Psoas muscle (tissue), 8 donors: ENCODE measurements around the gene SHC3. TPM values are rescaled to one million over a fixed set of nuclear protein-coding genes. Genes with fewer than 3 reads are reported as not detected.

ENCODE experiments used
- ATAC-seq, 4 donors: fragments of 200-7000 bp; cut with Tn5 transposase; one replicate each; pipeline ENCODE4 v1.9.1; 2020; ENCODE audit warnings: moderate library complexity in 3 of 4, mild to moderate bottlenecking in 2 of 4
- DNase-seq, 2 donors: peaks; one replicate each; pipeline ENCODE4 v3.0.0-alpha.2; 2020
- H3K27ac ChIP-seq: fragments of 200-600 bp; one replicate; pipeline ENCODE4 v1.8.0; 2022
- H3K27me3 ChIP-seq, 3 donors: fragments of 200-600 bp in 1 of 3; one replicate each; pipeline versions ENCODE4 v1.6.1 to v1.8.0; 2013 to 2022; ENCODE audit warnings: low read length in 2 of 3, mild to moderate bottlenecking in 2 of 3, moderate library complexity in 1 of 3; ENCODE audit not compliant: insufficient read depth in 3 of 3
- H3K36me3 ChIP-seq, 2 donors: fragments of 200-600 bp in 1 of 2; one replicate each; pipeline versions ENCODE4 v1.6.1 to v1.8.0; 2013 to 2022; ENCODE audit warnings: low read depth in 1 of 2, mild to moderate bottlenecking in 1 of 2, moderate library complexity in 1 of 2; ENCODE audit not compliant: insufficient read depth in 1 of 2
- H3K4me1 ChIP-seq: fragments of 200-600 bp; one replicate; pipeline ENCODE4 v1.8.0; 2022
- H3K4me3 ChIP-seq: fragments of 200-600 bp; one replicate; pipeline ENCODE4 v1.8.0; 2022; ENCODE audit warnings: mild to moderate bottlenecking
- H3K9me3 ChIP-seq: fragments of 200-600 bp; one replicate; pipeline ENCODE4 v1.8.0; 2022
- WGBS, 3 donors: extraction: QIAGEN DNeasy Blood & Tissue Kit; methylation state at CpG; one replicate each; pipeline versions ENCODE4 v1.1.6 to v1.1.7; 2013; 5-methylcytosine and 5-hydroxymethylcytosine counted together
- intact Hi-C, 2 donors: fragments of 100-400 bp; cut with DNase I; formaldehyde crosslinking; loops; one replicate each; pipeline versions ENCODE4 v1.11.0 to v1.14.2; 2022
- polyA plus RNA-seq, 3 donors: library from polyadenylated mRNA; stranded (reverse); fragments of 200-250 nt; gene quantifications; one replicate each; pipeline ENCODE4 v1.2.3, GENCODE V29; 2013
- total RNA-seq, 4 donors: library from RNA; stranded (reverse); fragmentation: NEBNext Ultra II Directional in 2 of 4; extraction: Animal tissue kit (Norgen Biotek cat#: 25700) in 2 of 4; gene quantifications; one replicate each; pipeline versions ENCODE4 v1.2.1 to v1.2.4, GENCODE V29; 2021 to 2023
- TF ChIP-seq, protein P1 (sequence below): fragments of 200-600 bp; IDR thresholded peaks from one replicate; pipeline ENCODE4 v1.8.0; 2022; ENCODE audit warnings: antibody characterized with exemption
- donor health status: healthy with polysubstance abuse.
- donor health status: DM: no; HTN: no; CAD: no; lungs with moderate emphysema.
- donor health status: Bipolar disorder and iron deficiency.
- donor health status: healthy.
- donor health status: DM: yes; HTN: yes; CAD: no.
- donor health status: DM: no; HTN: no; CAD: no.
- donor health status: DM: no; HTN: no; CAD: no.
- donor health status: DM: yes; HTN: yes; CAD: no.

Gene SHC3
- total and polyA plus RNA-seq, 7 donors = 0.04 to 0.71 (median 0.20) TPM

DNA sequence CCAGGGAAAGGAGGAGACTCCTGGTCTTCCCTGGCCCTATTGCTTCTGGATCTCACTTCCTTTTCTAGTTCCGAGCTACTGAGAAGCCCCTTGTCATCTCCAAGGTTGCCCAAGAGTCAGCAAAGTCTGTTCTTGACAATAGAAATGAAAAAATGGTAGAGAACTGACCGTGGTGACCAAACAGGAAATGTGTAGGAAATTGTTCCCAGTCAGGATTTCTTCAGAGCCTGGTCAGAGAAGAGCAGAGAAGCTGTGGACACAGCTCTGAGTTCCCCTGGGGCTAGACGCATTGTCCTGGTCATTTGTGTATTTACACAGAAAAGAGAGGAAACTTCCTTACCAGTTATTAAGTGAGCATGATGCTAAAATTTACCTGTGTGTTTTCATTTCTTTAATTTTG, 151.7 kb downstream of the SHC3 start:
- Histone ChIP-seq H3K27ac (no peak overlapping the region), H3K27me3 (no peaks in the 10 kb centered on the region), H3K9me3 (peaks cover 16% of the 10 kb centered on the region), H3K4me3 (no peak overlapping the region), H3K36me3 (no peaks in the 10 kb centered on the region), H3K4me1 (no peaks in the 10 kb centered on the region)
- intact Hi-C loops = no loop called here
- DNase-seq = no peak
- no peak for ATAC-seq
- WGBS, 3 donors = 54 to 64% (median 56%) methylated on average over 3 of the region's 3 CpGs
- TF ChIP-seq, protein P1, sequence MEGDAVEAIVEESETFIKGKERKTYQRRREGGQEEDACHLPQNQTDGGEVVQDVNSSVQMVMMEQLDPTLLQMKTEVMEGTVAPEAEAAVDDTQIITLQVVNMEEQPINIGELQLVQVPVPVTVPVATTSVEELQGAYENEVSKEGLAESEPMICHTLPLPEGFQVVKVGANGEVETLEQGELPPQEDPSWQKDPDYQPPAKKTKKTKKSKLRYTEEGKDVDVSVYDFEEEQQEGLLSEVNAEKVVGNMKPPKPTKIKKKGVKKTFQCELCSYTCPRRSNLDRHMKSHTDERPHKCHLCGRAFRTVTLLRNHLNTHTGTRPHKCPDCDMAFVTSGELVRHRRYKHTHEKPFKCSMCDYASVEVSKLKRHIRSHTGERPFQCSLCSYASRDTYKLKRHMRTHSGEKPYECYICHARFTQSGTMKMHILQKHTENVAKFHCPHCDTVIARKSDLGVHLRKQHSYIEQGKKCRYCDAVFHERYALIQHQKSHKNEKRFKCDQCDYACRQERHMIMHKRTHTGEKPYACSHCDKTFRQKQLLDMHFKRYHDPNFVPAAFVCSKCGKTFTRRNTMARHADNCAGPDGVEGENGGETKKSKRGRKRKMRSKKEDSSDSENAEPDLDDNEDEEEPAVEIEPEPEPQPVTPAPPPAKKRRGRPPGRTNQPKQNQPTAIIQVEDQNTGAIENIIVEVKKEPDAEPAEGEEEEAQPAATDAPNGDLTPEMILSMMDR = no peak

DNA sequence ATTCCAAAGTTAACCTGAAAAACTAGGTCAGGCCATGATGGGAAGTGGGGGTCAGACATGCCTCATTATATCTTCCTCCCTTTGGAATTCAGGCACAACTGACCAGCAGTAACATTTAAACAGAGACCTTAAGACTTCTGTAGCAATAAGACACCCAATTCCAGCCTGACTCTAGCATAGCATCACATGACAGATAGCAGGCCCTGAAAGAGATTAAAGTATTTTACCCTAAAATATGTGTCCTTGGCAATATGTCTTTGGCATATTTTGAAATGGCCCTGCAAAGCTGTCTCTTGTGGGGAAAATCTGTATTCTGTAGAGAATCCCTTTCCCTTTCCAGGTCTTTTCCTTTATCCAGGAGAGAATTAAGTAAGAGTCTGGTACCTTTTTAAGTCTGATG, 153.1 kb downstream of the SHC3 start:
- Histone ChIP-seq H3K36me3 (no peaks in the 10 kb centered on the region), H3K27ac (no peak overlapping the region), H3K4me3 (no peak overlapping the region), H3K27me3 (no peaks in the 10 kb centered on the region), H3K4me1 (no peaks in the 10 kb centered on the region), H3K9me3 (peaks cover 16% of the 10 kb centered on the region)
- TF ChIP-seq, protein P1 = no peak
- intact Hi-C loops = no loop called here
- ATAC-seq = no peak
- DNase-seq = no peak

DNA sequence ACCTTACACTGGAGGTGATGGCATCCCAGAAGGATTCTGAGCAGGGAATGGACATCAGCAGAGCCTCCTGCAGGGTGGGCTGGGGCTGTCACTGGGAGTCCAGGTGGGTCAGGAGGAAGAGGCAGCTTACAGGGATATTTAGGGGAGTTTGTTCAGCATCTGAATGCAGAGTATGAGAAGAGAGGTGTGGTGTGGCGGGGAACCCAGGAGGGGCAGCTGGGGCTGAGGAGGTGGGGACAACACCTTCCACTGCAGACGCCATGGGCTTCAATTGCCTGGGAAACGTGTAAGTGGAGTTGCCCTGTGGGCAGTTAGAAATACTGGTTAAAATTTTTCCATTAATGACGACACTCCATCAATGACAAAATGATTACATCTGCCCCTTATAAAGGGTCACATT, 153.9 kb downstream of the SHC3 start:
- H3K9me3 ChIP-seq = peaks cover 8% of the 10 kb centered on the region
- WGBS, 3 donors = 95 to 97% (median 96%) methylated on average over 4 of the region's 4 CpGs
- no peak overlapping the region for H3K27ac ChIP-seq
- H3K36me3 ChIP-seq = no peaks in the 10 kb centered on the region
- H3K4me1 ChIP-seq = no peaks in the 10 kb centered on the region
- TF ChIP-seq, protein P1 = no peak
- ATAC-seq (no peak), DNase-seq (no peak)
- H3K27me3 ChIP-seq = no peaks in the 10 kb centered on the region
- intact Hi-C loops = no loop called here
- H3K4me3 ChIP-seq = no peak overlapping the region

DNA sequence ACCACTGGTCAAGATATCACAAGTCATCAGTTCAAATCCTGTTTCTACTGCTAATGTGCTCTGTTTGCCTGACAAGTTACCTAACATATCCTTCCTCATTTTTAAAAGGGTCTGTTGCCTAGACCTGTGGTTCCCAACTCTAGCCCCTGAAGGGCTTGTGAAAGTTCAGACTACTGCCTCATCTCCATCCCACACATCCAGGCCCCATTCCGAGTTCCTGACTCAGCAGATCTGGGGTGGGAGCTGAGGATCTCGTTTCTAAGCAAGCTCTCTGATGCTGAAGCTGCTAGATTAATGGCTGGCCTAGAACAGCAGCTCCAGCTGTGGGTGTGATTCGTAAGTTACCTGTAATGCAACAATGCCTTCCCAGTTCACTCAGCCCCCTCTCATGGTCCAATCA, 154.9 kb downstream of the SHC3 start:
- TF ChIP-seq, protein P1 = no peak
- Histone ChIP-seq H3K9me3 (no peaks in the 10 kb centered on the region), H3K4me3 (no peak overlapping the region), H3K4me1 (no peaks in the 10 kb centered on the region), H3K27ac (no peak overlapping the region), H3K27me3 (no peaks in the 10 kb centered on the region), H3K36me3 (no peaks in the 10 kb centered on the region)
- DNase-seq (no peak), ATAC-seq (no peak)
- intact Hi-C loops = no loop called here
- 66 to 84% (median 76%) methylated on average over 3 of the region's 3 CpGs for WGBS, 3 donors

DNA sequence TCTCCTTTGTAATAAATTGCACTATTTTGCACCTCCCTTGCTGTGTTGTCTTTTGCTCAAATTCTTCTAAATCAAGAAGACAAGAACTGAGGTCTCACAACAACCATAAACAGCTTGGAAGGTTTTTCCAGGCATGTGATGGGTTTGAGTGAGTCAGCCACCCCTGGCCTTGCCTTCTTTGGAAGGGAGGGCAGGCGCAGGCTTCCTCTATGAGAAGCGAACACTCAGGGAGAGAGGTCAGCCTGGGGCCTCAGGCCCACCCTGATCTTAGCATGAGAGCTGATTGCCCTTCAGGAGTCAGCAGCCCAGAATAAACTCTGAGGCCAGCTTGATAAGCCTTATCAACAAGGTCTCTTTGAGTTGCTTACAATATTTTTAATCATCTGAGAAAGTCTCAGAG, 155.7 kb downstream of the SHC3 start:
- Histone ChIP-seq H3K4me1 (no peaks in the 10 kb centered on the region), H3K9me3 (no peaks in the 10 kb centered on the region), H3K27ac (no peak overlapping the region), H3K4me3 (no peak overlapping the region), H3K36me3 (no peaks in the 10 kb centered on the region), H3K27me3 (no peaks in the 10 kb centered on the region)
- intact Hi-C loops = no loop called here
- TF ChIP-seq, protein P1 = no peak
- 56 to 83% (median 60%) methylated on average over 2 of the region's 2 CpGs for WGBS, 3 donors
- ATAC-seq (no peak), DNase-seq (no peak)
